ENCODE measurements around the gene PHACTR1. TPM values are rescaled to one million over a fixed set of nuclear protein-coding genes. Genes with fewer than 3 reads are reported as not detected.

PHACTR1 gene
- total RNA-seq, 1 donor from 2014 or later, result 72.8 TPM

GRCh38 chr6:13058051-13058450 is 341.5 kb downstream of the PHACTR1 start:
- DNase-seq (no peak), ATAC-seq (no peak)
- no peak for TF ChIP-seq CTCF (IDR thresholded peaks at IDR 0.05)
- Histone ChIP-seq H3K4me1 (no peaks in the 10 kb centered on the region), H3K4me3 (no peak overlapping the region), H3K36me3 (no peaks in the 10 kb centered on the region), H3K27me3 (no peaks in the 10 kb centered on the region), H3K9me3 (no peaks in the 10 kb centered on the region), H3K27ac (no peak overlapping the region)
- intact Hi-C loops (cut with DNase I), result no loop called here

DNA sequence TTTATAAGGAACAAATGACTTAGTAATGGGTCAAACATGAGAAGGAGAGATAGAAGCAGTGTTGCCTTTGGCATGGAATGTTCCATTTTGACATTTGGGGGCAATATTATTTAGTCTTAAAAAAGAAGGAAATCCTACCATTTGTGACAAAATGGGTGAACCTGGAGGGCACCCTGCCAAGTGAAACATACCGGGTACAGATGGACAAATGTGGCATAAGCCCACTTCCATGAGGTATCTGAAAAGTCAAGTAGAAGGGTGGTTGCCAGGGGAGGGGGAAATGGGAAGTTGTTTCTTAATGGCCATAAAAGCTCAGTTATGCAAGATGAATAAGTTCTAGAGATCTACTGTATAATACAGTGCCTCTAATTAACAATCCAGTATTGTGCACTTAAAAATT is 342.5 kb downstream of the PHACTR1 start:
- Histone ChIP-seq H3K36me3 (no peaks in the 10 kb centered on the region), H3K4me3 (no peak overlapping the region), H3K9me3 (no peaks in the 10 kb centered on the region), H3K4me1 (no peaks in the 10 kb centered on the region), H3K27me3 (no peaks in the 10 kb centered on the region), H3K27ac (no peak overlapping the region)
- intact Hi-C loops (cut with DNase I), result no loop called here
- ATAC-seq (no peak), DNase-seq (no peak)
- TF ChIP-seq CTCF (IDR thresholded peaks at IDR 0.05), result no peak

GRCh38 chr6:13063300-13063918 is 346.8 kb downstream of the PHACTR1 start:
- Histone ChIP-seq H3K27ac (no peak overlapping the region), H3K9me3 (no peaks in the 10 kb centered on the region), H3K27me3 (no peaks in the 10 kb centered on the region), H3K4me1 (peaks cover 5% of the 10 kb centered on the region), H3K4me3 (no peak overlapping the region), H3K36me3 (no peaks in the 10 kb centered on the region)
- intact Hi-C loops (cut with DNase I), result no loop called here
- ATAC-seq (no peak), DNase-seq (no peak)
- TF ChIP-seq CTCF (IDR thresholded peaks at IDR 0.05), result no peak

DNA sequence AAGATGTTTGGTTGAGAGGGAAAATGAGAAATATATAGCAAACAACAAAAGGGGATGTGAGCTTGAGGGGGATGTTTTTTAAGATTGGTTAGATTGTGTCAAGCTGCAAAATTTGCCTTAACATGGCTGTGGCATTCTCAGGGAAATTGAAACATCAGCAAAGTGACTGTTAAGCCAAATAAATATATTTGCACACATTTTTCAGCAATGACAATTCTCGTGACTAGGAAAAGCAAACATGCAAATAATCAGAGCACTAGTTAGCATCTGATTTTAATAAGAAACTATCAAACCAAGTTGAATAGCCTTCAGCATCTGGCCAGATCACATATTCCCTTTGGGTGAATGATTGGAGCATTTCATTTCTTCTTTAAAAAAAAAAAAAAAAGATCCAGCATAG is 349.0 kb downstream of the PHACTR1 start:
- intact Hi-C loops (cut with DNase I), result no loop called here

DNA sequence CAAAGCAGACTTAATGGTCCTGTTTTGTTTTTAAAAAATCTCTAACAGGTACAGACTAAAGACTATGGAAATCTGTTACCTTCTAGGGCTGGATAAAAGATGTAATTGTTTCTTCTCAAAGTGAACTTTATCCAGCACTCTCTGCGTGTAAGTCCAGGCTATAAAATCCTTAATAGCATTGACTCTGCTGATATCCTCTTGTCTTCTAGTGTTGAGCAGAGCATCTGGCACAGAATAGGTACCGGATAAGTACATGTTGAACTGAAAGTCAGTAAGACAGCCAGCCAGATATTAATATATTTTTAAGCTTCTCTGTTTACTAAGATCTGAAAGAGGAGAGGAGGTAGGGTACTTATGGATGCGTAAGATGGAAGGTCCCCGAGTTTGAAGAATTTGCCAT is 349.5 kb downstream of the PHACTR1 start:
- Histone ChIP-seq H3K4me3 (no peak overlapping the region), H3K36me3 (no peaks in the 10 kb centered on the region), H3K9me3 (no peaks in the 10 kb centered on the region), H3K4me1 (peaks cover 6% of the 10 kb centered on the region), H3K27me3 (no peaks in the 10 kb centered on the region), H3K27ac (no peak overlapping the region)
- intact Hi-C loops (cut with DNase I), result no loop called here
- DNase-seq (no peak), ATAC-seq (no peak)
- TF ChIP-seq CTCF (IDR thresholded peaks at IDR 0.05), result no peak

More for the DNA sequence above, 349.0 kb downstream of the PHACTR1 start:
- Histone ChIP-seq H3K36me3 (no peaks in the 10 kb centered on the region), H3K27ac (no peak overlapping the region), H3K9me3 (no peaks in the 10 kb centered on the region), H3K4me1 (peaks cover 6% of the 10 kb centered on the region), H3K4me3 (no peak overlapping the region), H3K27me3 (no peaks in the 10 kb centered on the region)
- ATAC-seq (no peak), DNase-seq (no peak)
- no peak for TF ChIP-seq CTCF (IDR thresholded peaks at IDR 0.05)

DNA sequence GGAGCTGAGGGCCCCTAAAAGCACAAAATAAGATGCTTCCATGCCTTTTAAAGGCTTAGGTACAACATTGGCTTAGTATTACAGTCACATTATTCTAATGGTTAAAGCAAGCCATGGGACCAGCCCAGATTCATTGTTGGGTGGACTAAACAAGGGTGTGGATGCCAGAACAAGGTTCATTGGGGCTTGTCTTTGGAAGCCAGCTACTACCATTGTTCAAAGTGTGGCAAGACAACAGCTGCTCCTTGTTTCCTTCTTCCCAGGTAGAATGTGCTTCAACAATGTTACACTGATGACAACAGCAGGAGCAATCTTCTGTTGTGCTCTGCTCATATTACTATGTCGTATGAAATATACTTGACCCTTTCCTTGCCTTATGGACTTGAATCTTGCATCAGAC is 350.3 kb downstream of the PHACTR1 start:
- no peaks in the 10 kb centered on the region for H3K36me3 ChIP-seq
- ATAC-seq (no peak), DNase-seq (no peak)
- no peak for TF ChIP-seq CTCF (IDR thresholded peaks at IDR 0.05)
- no peak overlapping the region for H3K27ac ChIP-seq
- no peaks in the 10 kb centered on the region for H3K9me3 ChIP-seq
- H3K27me3 ChIP-seq, result no peaks in the 10 kb centered on the region
- H3K4me3 ChIP-seq, result no peak overlapping the region
- H3K4me1 ChIP-seq, result peaks cover 6% of the 10 kb centered on the region
- intact Hi-C loops (cut with DNase I), result no loop called here

Measured in upper lobe of right lung (tissue), 1 donor.